Cardiac fibroblast (primary cell): ENCODE results near the gene TCEAL4.

Experiments used
- DNase-seq, 2 donors: peaks; one replicate each; pipeline versions ENCODE4 v3.0.0 to v3.0.0-alpha.2; 2010; ENCODE audit warnings: low read depth in 2 of 2
- H3K4me3 ChIP-seq, 2 donors: replicated peaks in 1 of 2; 1 replicate in 1 of 2; 2 replicates in 1 of 2; pipeline ENCODE4 v1.5.1; 2011; ENCODE audit warnings: low read depth in 2 of 2, low read length in 2 of 2, mild to moderate bottlenecking in 2 of 2, moderate library complexity in 1 of 2
- TF ChIP-seq, protein P1 (sequence below): IDR thresholded peaks from one replicate; pipeline ENCODE4 v1.5.1; 2011; ENCODE audit warnings: low read depth, mild to moderate bottlenecking, low read length, inconsistent platforms

TCEAL4 gene

DNA sequence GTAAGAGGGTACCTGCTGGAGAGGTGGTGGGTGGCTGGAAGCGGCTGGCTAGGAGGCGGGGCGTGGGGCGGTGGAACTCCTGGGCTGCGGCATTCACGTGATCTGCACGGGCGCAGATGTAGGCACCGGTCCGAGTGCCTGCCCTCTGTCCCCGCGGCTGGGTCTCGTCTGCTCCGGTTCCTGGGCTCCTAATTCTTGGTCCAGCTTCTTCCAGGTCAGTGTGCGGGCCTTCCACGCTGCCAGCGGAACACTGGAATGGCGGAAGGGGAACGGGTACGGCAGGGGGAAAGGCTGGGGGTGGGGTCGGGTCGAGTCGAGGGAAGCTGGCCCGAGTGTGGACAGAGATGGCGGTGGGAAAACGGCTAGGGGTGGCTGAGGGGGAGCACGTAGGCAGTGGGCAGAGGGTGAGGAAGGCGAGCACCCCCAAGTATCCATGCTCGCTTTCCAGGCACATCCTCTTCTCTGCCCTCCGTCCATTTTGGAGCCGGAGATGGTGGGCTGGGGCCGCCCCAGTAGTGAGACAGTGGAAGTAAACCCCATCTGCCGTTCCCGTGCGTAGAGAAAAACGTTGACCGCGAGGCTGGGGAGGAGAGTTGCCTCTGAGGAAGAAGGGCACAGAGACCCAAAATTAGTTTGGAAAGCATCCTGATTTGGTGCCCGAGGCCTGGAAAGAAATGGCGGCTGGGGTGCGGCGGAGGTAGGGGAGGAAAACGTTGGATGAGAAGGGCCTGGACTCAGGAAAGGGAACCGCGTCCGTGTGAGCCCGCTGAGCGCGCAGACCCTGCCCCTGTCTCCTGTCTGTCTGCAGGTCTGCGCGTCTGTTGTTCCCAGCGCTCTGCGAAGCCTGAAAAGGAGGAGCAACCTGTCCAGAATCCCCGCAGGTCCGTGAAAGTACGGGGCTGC is at the start of gene TCEAL4:
Gene TCEAL4, plus strand, starts transcription at position 105 of the 903 bp plus-strand sequence. CDS start 1,161 bp downstream, outside the sequence.
- TF ChIP-seq, protein P1, sequence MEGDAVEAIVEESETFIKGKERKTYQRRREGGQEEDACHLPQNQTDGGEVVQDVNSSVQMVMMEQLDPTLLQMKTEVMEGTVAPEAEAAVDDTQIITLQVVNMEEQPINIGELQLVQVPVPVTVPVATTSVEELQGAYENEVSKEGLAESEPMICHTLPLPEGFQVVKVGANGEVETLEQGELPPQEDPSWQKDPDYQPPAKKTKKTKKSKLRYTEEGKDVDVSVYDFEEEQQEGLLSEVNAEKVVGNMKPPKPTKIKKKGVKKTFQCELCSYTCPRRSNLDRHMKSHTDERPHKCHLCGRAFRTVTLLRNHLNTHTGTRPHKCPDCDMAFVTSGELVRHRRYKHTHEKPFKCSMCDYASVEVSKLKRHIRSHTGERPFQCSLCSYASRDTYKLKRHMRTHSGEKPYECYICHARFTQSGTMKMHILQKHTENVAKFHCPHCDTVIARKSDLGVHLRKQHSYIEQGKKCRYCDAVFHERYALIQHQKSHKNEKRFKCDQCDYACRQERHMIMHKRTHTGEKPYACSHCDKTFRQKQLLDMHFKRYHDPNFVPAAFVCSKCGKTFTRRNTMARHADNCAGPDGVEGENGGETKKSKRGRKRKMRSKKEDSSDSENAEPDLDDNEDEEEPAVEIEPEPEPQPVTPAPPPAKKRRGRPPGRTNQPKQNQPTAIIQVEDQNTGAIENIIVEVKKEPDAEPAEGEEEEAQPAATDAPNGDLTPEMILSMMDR = no peak
- DNase-seq = peak in 1 of 2 donors; percentile 60
- H3K4me3 ChIP-seq = peak within 1 kb of the TSS; percentile 70 to 73

DNA sequence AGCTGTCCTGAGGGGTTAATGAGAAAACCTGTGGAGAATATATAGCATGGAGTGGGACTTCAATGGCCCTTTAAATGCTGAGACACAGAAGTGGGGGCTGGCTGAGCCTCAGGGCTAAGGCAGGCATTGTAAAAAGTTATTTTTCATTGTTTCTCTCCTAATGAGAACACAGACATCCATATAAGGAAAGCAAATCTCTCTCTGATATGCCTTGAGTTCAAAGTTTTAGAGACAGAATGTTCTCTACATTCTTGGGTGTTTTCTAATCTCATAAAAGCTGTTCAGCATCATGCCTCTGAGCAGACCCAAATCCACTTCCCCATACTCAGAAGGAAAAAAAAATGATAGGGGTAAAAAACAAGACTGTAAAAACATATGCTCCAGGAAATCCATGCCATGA is 49.2 kb upstream of the TCEAL4 start:
- TF ChIP-seq, protein P1 = no peak
- H3K4me3 ChIP-seq = no peak overlapping the region
- peak; percentile 42 to 78 for DNase-seq

DNA sequence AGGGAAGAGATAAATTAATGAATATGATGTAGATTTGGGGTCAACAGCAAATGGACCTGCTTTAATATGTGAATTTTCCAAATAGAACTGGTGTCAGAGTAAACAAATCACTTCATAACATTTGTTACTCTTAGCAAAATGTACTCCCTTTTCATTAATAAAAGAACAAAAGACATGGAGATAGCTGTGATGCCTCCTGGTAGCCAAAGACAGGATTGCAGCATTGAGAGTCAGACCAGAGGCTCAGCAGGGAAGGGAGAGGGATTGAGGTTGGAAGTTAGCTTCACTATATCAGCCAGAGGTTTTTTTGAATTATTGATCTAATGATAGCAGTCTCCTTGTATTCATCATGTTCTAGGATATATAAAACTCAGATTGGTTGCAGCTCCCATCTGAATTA is 48.6 kb upstream of the TCEAL4 start:
- no peak overlapping the region for H3K4me3 ChIP-seq
- peak in 1 of 2 donors; percentile 35 for DNase-seq

DNA sequence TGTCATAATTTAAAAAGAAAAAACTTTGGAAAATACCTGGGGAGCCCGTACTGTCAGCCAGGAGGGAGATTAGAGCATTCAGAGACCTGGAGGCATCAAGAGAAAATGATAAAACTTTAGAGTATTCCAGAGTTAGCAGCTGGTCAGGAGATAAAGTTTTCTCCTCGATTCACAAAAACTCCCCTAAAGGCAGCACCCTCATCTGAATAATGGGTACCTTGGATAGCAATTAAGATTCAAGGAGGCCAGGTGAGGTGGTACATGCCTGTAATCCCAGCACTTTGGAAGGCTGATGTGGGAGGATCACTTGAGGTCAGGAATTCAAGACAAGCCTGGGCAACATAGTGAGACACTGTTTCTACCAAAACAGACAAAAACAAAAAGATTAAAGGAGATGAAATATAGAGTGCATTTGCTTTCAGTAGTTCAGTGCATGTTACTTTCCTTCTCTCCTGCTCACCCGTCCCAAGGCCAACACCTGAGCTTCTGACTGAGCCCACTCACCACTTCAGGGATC is 47.4 kb upstream of the TCEAL4 start:
- no peak for DNase-seq
- TF ChIP-seq, protein P1 = no peak
- H3K4me3 ChIP-seq = no peak overlapping the region

More for the DNA sequence above, 48.6 kb upstream of the TCEAL4 start:
- TF ChIP-seq, protein P1 = no peak

DNA sequence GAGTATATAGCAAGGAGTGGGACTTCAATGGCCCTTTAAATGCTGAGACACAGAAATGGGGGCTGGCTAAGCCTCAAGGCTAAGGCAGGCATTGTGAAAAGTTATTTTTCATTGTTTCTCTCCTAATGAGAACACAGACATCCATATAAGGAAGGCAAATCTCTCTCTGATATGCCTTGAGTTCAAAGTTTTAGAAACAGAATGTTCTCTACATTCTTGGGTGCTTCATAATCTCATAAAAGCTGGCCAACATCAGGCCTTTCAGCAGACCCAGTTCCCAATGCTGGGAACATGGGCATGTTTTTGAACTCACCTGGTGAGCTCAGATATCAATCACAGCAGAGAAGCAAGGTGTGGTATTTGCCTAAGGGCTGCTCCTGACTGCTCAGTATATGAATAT is 46.6 kb upstream of the TCEAL4 start:
- peak; percentile 58 to 60 for DNase-seq
- no peak overlapping the region for H3K4me3 ChIP-seq
- TF ChIP-seq, protein P1 = no peak

DNA sequence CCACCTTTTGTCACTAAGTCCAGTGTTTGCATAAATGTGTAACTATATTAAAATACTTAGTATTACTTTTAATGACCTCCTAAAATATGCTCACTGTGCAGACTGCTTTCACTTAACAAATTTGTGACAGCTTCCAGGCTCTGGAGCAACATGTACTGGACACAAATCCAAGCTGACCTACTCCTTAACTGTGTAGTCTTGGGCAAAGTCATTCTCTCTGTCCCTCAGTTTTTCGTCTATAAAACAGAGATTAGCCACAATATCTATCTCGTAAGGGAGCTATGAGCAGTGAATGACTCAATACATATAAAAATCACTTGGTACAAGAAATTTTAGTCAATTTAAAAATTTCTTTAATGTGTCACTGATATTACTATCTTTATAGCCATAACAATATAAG is 45.6 kb upstream of the TCEAL4 start:
- H3K4me3 ChIP-seq = no peak overlapping the region
- TF ChIP-seq, protein P1 = no peak

More for the DNA sequence above, 45.6 kb upstream of the TCEAL4 start:
- DNase-seq = peak in 1 of 2 donors; percentile 22
